GM06990 (cell line): ENCODE results near the gene DNAJC5.

Experiments used
- DNase-seq: peaks from one replicate; pipeline ENCODE4 v3.0.0-alpha.2; 2011; ENCODE audit not compliant: insufficient read length; ENCODE audit errors: extremely low read depth
- H3K27me3 ChIP-seq: replicated peaks from 2 replicates; pipeline ENCODE4 v1.6.0; 2011; ENCODE audit warnings: low read length; ENCODE audit not compliant: control insufficient read depth, insufficient read depth
- H3K36me3 ChIP-seq: 2 replicates; pipeline ENCODE4 v1.5.1; 2011; ENCODE audit warnings: low read length; ENCODE audit not compliant: control insufficient read depth, insufficient read depth
- H3K4me3 ChIP-seq: replicated peaks from 2 replicates; pipeline ENCODE4 v1.5.1; 2011; ENCODE audit warnings: low read depth, mild to moderate bottlenecking, control low read depth, low read length
- CTCF ChIP-seq: IDR thresholded peaks from 2 replicates; pipeline ENCODE4 v1.5.1; 2011; ENCODE audit warnings: low read length, control low read depth, mild to moderate bottlenecking, inconsistent platforms; ENCODE audit not compliant: insufficient read depth, poor library complexity, severe bottlenecking

Gene DNAJC5

GRCh38 chr20:63931735-63932134, 36.8 kb downstream of the DNAJC5 start:
- Histone ChIP-seq H3K27me3 (no peaks in the 10 kb centered on the region), H3K4me3 (no peak overlapping the region), H3K36me3 (peaks cover 44% of the 10 kb centered on the region)
- DNase-seq, result no peak
- TF ChIP-seq CTCF, result no peak

GRCh38 chr20:63932606-63933160, 37.8 kb downstream of the DNAJC5 start:
- no peak for TF ChIP-seq CTCF
- Histone ChIP-seq H3K36me3 (peaks cover 44% of the 10 kb centered on the region), H3K4me3 (no peak overlapping the region)

GRCh38 chr20:63933646-63934045, 38.7 kb downstream of the DNAJC5 start:
- Histone ChIP-seq H3K27me3 (no peaks in the 10 kb centered on the region), H3K4me3 (no peak overlapping the region), H3K36me3 (peaks cover 40% of the 10 kb centered on the region)
- TF ChIP-seq CTCF, result no peak
- DNase-seq, result no peak

More at GRCh38 chr20:63932606-63933160, 37.8 kb downstream of the DNAJC5 start:
- DNase-seq, result no peak
- no peaks in the 10 kb centered on the region for H3K27me3 ChIP-seq

GRCh38 chr20:63934271-63935068, 39.5 kb downstream of the DNAJC5 start:
- H3K27me3 ChIP-seq, result no peaks in the 10 kb centered on the region
- H3K36me3 ChIP-seq, result peaks cover 36% of the 10 kb centered on the region
- TF ChIP-seq CTCF, result peak; percentile 15
- DNase-seq, result no peak
- H3K4me3 ChIP-seq, result no peak overlapping the region

GRCh38 chr20:63935447-63935846, 40.5 kb downstream of the DNAJC5 start:
- no peak for TF ChIP-seq CTCF
- H3K27me3 ChIP-seq, result no peaks in the 10 kb centered on the region
- no peak overlapping the region for H3K4me3 ChIP-seq
- DNase-seq, result no peak
- peaks cover 44% of the 10 kb centered on the region for H3K36me3 ChIP-seq
